Measurements from ENCODE around the gene RAPSN.

The RAPSN gene

GRCh38 chr11:47389577-47390421 is 59.1 kb downstream of the RAPSN start:
- DNase-seq (ENCODE audit: low spot score) = no peak
- TF ChIP-seq CTCF (IDR thresholded peaks at IDR 0.05; ENCODE audit: extremely low read depth, missing control alignments) = no peak

GRCh38 chr11:47388697-47389576 is 60.0 kb downstream of the RAPSN start:
- TF ChIP-seq CTCF (IDR thresholded peaks at IDR 0.05; ENCODE audit: extremely low read depth, missing control alignments) = no peak
- DNase-seq (ENCODE audit: low spot score) = no peak

GRCh38 chr11:47387944-47388696 is 60.8 kb downstream of the RAPSN start:
- TF ChIP-seq CTCF (IDR thresholded peaks at IDR 0.05; ENCODE audit: extremely low read depth, missing control alignments) = no peak
- DNase-seq (ENCODE audit: low spot score) = no peak
